ENCODE results near the gene GCHFR.
A peak's percentile ranks its signal among the peaks of the same experiment; 100 is the strongest.

DNA sequence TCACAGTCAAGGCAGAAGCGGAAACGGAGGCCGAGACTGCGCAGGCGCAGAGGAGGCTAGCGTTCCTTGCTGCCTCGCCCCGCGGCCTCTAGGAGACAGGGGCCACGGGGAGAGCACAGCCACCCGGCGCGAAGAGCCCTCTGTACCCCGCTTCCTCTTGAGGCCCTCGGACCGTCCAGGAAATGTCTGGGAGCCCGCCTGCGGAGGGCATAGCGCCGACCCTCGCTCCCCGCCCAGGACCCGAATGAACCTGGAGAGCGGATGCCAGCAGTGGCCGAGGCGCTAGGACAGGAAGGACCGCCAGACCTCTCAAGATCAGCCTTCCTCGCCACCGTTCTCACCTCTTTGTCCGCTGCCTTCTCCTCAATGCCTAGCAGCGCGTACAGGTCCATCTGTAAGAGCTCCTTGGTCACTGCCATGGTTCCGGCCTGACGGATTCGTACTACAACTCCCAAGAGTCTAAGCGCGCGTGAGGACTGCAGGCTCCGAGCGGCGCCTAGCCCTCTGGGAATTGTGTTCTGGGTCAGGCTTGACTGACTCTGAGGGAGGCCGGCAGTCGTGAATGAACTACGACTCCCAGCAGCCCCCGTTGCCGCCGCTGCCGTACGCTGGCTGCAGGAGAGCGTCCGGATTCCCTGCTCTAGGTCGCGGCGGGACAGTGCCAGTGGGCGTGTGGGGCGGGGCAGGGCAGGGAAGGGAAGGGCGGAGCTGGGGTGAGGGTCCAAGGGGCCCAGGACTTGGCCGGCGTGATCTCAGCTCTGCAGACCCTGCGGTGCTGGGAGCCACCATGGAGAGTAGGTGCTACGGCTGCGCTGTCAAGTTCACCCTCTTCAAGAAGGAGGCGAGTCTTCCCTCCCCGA is 43.4 kb downstream of the GCHFR start, which contains the start of the genes DNAJC17 and ZFYVE19:
- TF ChIP-seq, protein P1, sequence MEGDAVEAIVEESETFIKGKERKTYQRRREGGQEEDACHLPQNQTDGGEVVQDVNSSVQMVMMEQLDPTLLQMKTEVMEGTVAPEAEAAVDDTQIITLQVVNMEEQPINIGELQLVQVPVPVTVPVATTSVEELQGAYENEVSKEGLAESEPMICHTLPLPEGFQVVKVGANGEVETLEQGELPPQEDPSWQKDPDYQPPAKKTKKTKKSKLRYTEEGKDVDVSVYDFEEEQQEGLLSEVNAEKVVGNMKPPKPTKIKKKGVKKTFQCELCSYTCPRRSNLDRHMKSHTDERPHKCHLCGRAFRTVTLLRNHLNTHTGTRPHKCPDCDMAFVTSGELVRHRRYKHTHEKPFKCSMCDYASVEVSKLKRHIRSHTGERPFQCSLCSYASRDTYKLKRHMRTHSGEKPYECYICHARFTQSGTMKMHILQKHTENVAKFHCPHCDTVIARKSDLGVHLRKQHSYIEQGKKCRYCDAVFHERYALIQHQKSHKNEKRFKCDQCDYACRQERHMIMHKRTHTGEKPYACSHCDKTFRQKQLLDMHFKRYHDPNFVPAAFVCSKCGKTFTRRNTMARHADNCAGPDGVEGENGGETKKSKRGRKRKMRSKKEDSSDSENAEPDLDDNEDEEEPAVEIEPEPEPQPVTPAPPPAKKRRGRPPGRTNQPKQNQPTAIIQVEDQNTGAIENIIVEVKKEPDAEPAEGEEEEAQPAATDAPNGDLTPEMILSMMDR (IDR thresholded peaks at IDR 0.05): peak in 2 of 6 experiments; percentile 12 to 17
- peak in 1 of 2 donors; percentile 45 for TF ChIP-seq POLR2A (IDR thresholded peaks at IDR 0.05)
